Prostate gland (tissue), 2 donors: ENCODE results near the gene ANKRD11. TPM values are rescaled to one million over a fixed set of nuclear protein-coding genes. Genes with fewer than 3 reads are reported as not detected.
"Not testable (repeated sequence)": the region's sequence is repeated elsewhere in the genome, so short reads cannot be mapped to it uniquely, and the experiment has no call there.

Source experiments
- DNase-seq: peaks from one replicate; pipeline ENCODE4 v3.0.0-alpha.2; 2019; ENCODE audit warnings: low spot score
- H3K27ac ChIP-seq, 2 donors: fragments of 200-600 bp; sonication (generic); 2 replicates each; pipeline ENCODE4 v1.5.1; 2017 to 2019
- H3K27me3 ChIP-seq: fragments of 200-600 bp; sonication (generic); replicated peaks from 2 replicates; pipeline ENCODE4 v1.5.1; 2019; ENCODE audit not compliant: insufficient read depth
- H3K36me3 ChIP-seq, 2 donors: fragments of 200-600 bp; sonication (generic); 1 replicate in 1 of 2; 2 replicates in 1 of 2; pipeline versions ENCODE4 v1.5.1 to v1.8.1; 2017 to 2019
- H3K4me1 ChIP-seq: fragments of 200-600 bp; sonication (generic); replicated peaks from 2 replicates; pipeline ENCODE4 v1.5.1; 2019
- H3K4me3 ChIP-seq, 2 donors: fragments of 200-600 bp; sonication (generic); 2 replicates each; pipeline ENCODE4 v1.5.1; 2017 to 2019
- H3K9me3 ChIP-seq: fragments of 200-600 bp; sonication (generic); 2 replicates; pipeline ENCODE4 v1.5.1; 2017
- POLR2A ChIP-seq: fragments of 450-650 bp; IDR thresholded peaks from one replicate; pipeline ENCODE4 v1.6.1; 2016; ENCODE audit warnings: antibody characterized with exemption, mild to moderate bottlenecking
- POLR2AphosphoS5 ChIP-seq: sonication (generic); formaldehyde crosslinking; IDR thresholded peaks from one replicate; pipeline ENCODE4 v1.6.1; 2017; ENCODE audit warnings: antibody characterized with exemption
- WGBS: methylation state at CpG from one replicate; pipeline ENCODE4 v1.1.5; 2018; 5-methylcytosine and 5-hydroxymethylcytosine counted together
- intact Hi-C: fragments of 100-400 bp; cut with DNase I; formaldehyde crosslinking; loops from one replicate; pipeline ENCODE4 v1.14.2; 2022
- total RNA-seq, 2 donors: library from RNA; depleted of rRNA; stranded (reverse); fragments of >200 nt; gene quantifications; one replicate each; pipeline ENCODE4 v1.1.0, GENCODE V29; 2016
- TF ChIP-seq, protein P1 (sequence below), 4 experiments: fragments of 200-600 bp in 2 of 4; fragments of 450-650 bp in 2 of 4; sonication (generic) in 2 of 4; IDR thresholded peaks; 1 replicate in 3 of 4; 2 replicates in 1 of 4; pipeline ENCODE4 v1.5.1; 2016 to 2019; ENCODE audit warnings: antibody characterized with exemption in 4 of 4, mild to moderate bottlenecking in 2 of 4, moderate library complexity in 2 of 4

Gene ANKRD11
- total RNA-seq, 2 donors from 2014 or later, result 66.2 to 143 TPM

DNA sequence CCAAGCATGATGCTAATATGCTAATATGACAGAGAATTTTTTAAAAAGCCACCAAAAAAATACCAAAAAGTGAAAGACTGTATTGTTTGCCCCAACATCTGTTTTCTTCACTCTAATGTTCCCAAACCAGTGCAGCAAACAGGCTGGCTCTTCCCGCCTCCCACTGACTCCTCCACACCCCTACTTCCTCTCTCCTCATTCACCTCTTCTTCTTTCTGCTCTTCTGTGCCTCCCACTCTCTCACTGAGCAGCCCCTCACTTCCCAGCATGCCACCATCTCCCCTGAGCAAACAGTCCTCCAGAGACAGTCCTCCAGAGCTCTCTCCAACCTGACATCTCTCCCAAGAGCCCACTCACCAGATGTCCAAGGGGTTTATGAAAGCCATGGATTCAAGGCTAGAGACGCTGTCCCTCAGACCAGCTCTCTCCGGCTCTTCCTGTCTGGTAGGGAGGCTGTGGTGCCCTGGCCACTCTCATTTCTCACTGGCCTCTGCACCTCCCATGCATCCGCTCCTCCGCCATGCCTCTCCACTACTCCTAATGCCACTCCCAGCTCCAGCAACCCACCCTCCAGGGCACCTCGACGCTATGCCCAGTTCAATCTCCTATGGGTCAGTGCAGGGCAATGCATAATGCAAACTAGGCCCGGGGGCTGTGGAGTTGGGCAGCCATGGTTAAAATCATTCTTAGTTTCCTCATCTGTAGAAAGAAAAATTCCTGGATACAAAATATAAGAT, 52.9 kb downstream of the ANKRD11 start:
- intact Hi-C loops, result no loop called here
- Histone ChIP-seq H3K4me1 (peaks cover 3% of the 10 kb centered on the region), H3K4me3 (no peak overlapping the region)

DNA sequence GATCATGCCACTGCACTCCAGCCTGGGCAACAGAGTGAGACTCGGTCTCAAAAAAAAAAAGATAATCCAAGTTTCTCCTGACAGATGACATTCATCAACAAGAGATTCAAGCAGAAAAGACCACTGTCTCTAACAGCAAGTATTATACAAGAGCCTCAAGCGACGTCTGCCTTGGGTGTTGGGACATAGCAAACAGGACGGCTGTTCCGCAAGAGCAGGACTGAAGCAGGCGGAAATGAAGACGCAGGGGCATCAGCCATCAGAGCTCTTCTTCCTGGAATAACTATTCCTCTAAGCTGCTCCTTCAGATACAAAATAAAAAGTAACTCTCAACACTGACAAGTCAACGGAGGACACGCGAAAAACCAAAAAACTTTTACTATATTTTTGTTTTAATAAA, 54.0 kb downstream of the ANKRD11 start:
- Histone ChIP-seq H3K4me1 (peaks cover 6% of the 10 kb centered on the region), H3K36me3 (no peaks in the 10 kb centered on the region), H3K27ac (no peak overlapping the region), H3K9me3 (no peaks in the 10 kb centered on the region), H3K27me3 (no peaks in the 10 kb centered on the region), H3K4me3 (no peak overlapping the region)
- intact Hi-C loops, result no loop called here
- TF ChIP-seq POLR2AphosphoS5 (no peak), POLR2A (no peak)
- TF ChIP-seq, protein P1, sequence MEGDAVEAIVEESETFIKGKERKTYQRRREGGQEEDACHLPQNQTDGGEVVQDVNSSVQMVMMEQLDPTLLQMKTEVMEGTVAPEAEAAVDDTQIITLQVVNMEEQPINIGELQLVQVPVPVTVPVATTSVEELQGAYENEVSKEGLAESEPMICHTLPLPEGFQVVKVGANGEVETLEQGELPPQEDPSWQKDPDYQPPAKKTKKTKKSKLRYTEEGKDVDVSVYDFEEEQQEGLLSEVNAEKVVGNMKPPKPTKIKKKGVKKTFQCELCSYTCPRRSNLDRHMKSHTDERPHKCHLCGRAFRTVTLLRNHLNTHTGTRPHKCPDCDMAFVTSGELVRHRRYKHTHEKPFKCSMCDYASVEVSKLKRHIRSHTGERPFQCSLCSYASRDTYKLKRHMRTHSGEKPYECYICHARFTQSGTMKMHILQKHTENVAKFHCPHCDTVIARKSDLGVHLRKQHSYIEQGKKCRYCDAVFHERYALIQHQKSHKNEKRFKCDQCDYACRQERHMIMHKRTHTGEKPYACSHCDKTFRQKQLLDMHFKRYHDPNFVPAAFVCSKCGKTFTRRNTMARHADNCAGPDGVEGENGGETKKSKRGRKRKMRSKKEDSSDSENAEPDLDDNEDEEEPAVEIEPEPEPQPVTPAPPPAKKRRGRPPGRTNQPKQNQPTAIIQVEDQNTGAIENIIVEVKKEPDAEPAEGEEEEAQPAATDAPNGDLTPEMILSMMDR (IDR thresholded peaks at IDR 0.05), result no peak
- no peak for DNase-seq
- WGBS, result 90% methylated on average over 10 of the region's 10 CpGs

More for the DNA sequence above, 52.9 kb downstream of the ANKRD11 start:
- Histone ChIP-seq H3K27me3 (no peaks in the 10 kb centered on the region), H3K9me3 (no peaks in the 10 kb centered on the region), H3K36me3 (no peaks in the 10 kb centered on the region), H3K27ac (no peak overlapping the region)
- no peak for DNase-seq
- 94% methylated on average over 8 of the region's 8 CpGs for WGBS
- TF ChIP-seq POLR2A (no peak), POLR2AphosphoS5 (no peak)
- TF ChIP-seq, protein P1 (IDR thresholded peaks at IDR 0.05), result no peak

DNA sequence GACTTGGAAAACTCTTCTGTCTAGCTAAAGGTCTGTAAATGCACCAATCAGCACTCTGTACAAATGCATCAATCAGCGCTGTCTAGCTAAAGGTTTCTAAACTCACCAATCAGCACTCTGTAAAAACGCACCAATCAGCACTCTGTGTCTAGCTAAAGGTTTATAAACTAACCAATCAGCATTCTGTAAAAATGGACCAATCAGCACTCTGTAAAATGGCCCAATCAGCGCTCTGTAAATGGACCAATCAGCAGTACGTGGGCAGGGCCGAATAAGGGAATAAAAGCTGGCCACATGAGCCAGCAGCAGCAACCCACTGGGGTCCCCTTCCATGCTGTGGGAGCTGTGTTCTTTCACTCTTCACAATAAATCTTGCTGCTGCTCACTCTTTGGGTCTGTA, 55.3 kb downstream of the ANKRD11 start:
- DNase-seq, H3K27ac ChIP-seq, H3K27me3 ChIP-seq, H3K9me3 ChIP-seq, H3K36me3 ChIP-seq, intact Hi-C loops, H3K4me3 ChIP-seq: not testable (repeated sequence)
- 98% methylated on average over 5 of the region's 5 CpGs for WGBS
- peaks cover 14% of the 10 kb centered on the region for H3K4me1 ChIP-seq

DNA sequence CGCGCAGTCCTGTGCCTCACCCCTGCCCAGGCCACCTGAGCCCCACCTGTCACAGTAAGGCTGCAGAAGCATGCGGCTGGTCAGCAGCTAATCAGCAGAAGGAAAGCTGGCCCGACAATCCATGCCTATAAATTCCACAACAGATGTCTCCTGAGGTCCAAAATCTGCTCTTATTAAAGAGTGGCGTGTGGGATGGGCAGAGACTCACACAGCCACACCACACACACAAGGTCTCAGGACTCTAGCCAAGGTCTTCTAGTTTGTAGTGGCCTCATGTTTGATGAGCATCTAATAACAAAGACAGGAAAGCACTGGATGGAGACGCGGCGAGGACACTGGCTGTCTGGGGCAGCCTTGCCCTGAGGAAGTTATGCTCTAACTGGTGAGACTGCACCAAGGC, 55.9 kb downstream of the ANKRD11 start:
- intact Hi-C loops, result no loop called here
- H3K36me3 ChIP-seq, result no peaks in the 10 kb centered on the region
- no peaks in the 10 kb centered on the region for H3K9me3 ChIP-seq
- WGBS, result 77% methylated on average over 8 of the region's 8 CpGs
- H3K27me3 ChIP-seq, result no peaks in the 10 kb centered on the region
- no peak overlapping the region for H3K27ac ChIP-seq
- TF ChIP-seq, protein P1 (IDR thresholded peaks at IDR 0.05), result no peak
- no peak for TF ChIP-seq POLR2AphosphoS5
- TF ChIP-seq POLR2A, result no peak
- DNase-seq, result no peak
- peaks cover 14% of the 10 kb centered on the region for H3K4me1 ChIP-seq
- H3K4me3 ChIP-seq, result no peak overlapping the region

DNA sequence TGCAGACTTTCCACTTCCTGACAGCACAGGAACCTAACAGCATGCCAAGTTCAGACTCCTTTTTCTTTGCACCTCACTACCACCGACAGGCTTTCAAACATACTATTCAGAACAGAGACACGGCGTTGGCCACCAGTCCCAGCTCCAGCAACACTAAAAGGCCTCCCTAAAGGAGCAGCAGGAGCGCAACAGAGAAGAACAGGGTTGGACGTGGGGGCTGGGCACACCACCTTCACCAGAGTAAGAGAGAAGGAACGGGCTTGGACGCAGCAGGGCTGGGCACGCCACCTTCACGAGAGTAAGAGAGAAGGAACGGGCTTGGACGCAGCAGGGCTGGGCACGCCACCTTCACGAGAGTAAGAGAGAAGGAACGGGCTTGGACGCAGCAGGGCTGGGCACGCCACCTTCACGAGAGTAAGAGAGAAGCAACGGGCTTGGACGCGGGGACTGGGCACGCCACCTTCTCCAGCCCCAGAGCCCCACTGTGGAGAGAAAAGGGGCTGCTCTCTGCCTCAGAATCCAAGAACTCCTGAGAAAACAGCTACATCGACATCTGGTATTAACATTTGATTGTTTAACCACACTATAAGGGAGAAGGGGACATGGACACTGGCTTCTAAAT, 56.9 kb downstream of the ANKRD11 start:
- H3K9me3 ChIP-seq, H3K36me3 ChIP-seq, H3K27me3 ChIP-seq, H3K27ac ChIP-seq, intact Hi-C loops, H3K4me3 ChIP-seq, DNase-seq: not testable (repeated sequence)
- peaks cover 14% of the 10 kb centered on the region for H3K4me1 ChIP-seq
- 74% methylated on average over 22 of the region's 22 CpGs for WGBS

DNA sequence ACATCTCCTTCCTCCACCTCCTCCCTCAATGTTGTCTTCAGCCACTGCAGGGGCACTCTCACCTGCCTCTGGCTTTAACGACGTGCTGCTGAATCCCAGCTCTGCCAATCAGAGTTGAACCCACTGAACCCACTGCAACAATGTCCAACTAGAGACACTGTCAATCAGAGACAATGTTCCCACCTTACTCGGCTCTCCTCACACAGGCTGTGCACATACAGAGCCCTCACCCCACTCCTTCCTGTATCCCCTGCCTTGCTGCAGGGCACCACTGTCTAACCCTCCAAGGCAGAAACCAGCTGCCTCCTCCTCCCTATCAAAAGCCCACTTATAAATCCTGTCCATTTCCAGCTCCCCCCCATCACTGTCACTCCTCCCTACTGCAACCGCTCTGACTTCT, 58.7 kb downstream of the ANKRD11 start:
- Histone ChIP-seq H3K9me3 (no peaks in the 10 kb centered on the region), H3K4me1 (peaks cover 14% of the 10 kb centered on the region), H3K27ac (no peak overlapping the region), H3K27me3 (no peaks in the 10 kb centered on the region), H3K36me3 (no peaks in the 10 kb centered on the region), H3K4me3 (no peak overlapping the region)
- intact Hi-C loops, result no loop called here
- WGBS, result 61% methylated on average over 4 of the region's 4 CpGs
- no peak for DNase-seq
- no peak for TF ChIP-seq POLR2AphosphoS5
- TF ChIP-seq, protein P1 (IDR thresholded peaks at IDR 0.05), result no peak
- no peak for TF ChIP-seq POLR2A
